GM18517 (cell line): Measurements from ENCODE around the gene PRICKLE3.

Source experiments
- ATAC-seq: cut with Tn5 transposase; IDR thresholded peaks from one replicate; pipeline ENCODE4 v1.9.1; 2021; ENCODE audit warnings: mild to moderate bottlenecking, moderate library complexity; ENCODE audit not compliant: unreplicated experiment

The PRICKLE3 gene

GRCh38 chrX:49206543-49206942 lies 20.4 kb upstream of the PRICKLE3 start:
- no peak for ATAC-seq

GRCh38 chrX:49205443-49205842 lies 19.3 kb upstream of the PRICKLE3 start:
- ATAC-seq = no peak

- ATAC-seq = no peak
Observed at GRCh38 chrX:49204709-49205108, 18.5 kb upstream of the PRICKLE3 start.

GRCh38 chrX:49204017-49204416 lies 17.8 kb upstream of the PRICKLE3 start:
- ATAC-seq = no peak

- no peak for ATAC-seq
Observed at GRCh38 chrX:49203536-49203935, 17.4 kb upstream of the PRICKLE3 start.

GRCh38 chrX:49202022-49202421 lies 15.8 kb upstream of the PRICKLE3 start:
- ATAC-seq = no peak

- ATAC-seq = peak; percentile 70
Observed at GRCh38 chrX:49199906-49200771, 14.0 kb upstream of the PRICKLE3 start, which contains the start of gene SYP. TSS of gene SYP (minus strand) at chrX:49200193. CDS start at chrX:49200186, 7 bp downstream.

- ATAC-seq = no peak
Observed at GRCh38 chrX:49199315-49199595, 13.1 kb upstream of the PRICKLE3 start.

- ATAC-seq = no peak
Observed at GRCh38 chrX:49198540-49199314, 12.6 kb upstream of the PRICKLE3 start.

- no peak for ATAC-seq
Observed at GRCh38 chrX:49197543-49198087, 11.4 kb upstream of the PRICKLE3 start.

GRCh38 chrX:49193542-49193964 lies 7.4 kb upstream of the PRICKLE3 start:
- no peak for ATAC-seq

- ATAC-seq = no peak
Observed at GRCh38 chrX:49192722-49193328, 6.7 kb upstream of the PRICKLE3 start.

- peak; percentile 7 for ATAC-seq
Observed at GRCh38 chrX:49191574-49192011, 5.4 kb upstream of the PRICKLE3 start.

- ATAC-seq = peak; percentile 92
Observed at GRCh38 chrX:49190821-49191573, 4.8 kb upstream of the PRICKLE3 start.

- no peak for ATAC-seq
Observed at GRCh38 chrX:49189606-49190005, 3.4 kb upstream of the PRICKLE3 start.

- no peak for ATAC-seq
Observed at GRCh38 chrX:49188468-49189076, 2.4 kb upstream of the PRICKLE3 start.

- ATAC-seq = no peak
Observed at GRCh38 chrX:49187526-49187925, 1.4 kb upstream of the PRICKLE3 start.

GRCh38 chrX:49187028-49187394 lies 838 bp upstream of the PRICKLE3 start:
- ATAC-seq = no peak

- no peak for ATAC-seq
Observed at GRCh38 chrX:49184294-49185281, 1.6 kb downstream of the PRICKLE3 start.
